ENCODE results near the gene UCP1.

The UCP1 gene

GRCh38 chr4:140581078-140581477 lies 12.3 kb upstream of the UCP1 start:
- no peak for DNase-seq (ENCODE audit: extremely low read depth, low read depth)
- TF ChIP-seq CTCF (IDR thresholded peaks at IDR 0.05; ENCODE audit: low read depth, low read length): no peak

- no peak for DNase-seq (ENCODE audit: extremely low read depth, low read depth)
- TF ChIP-seq CTCF (IDR thresholded peaks at IDR 0.05; ENCODE audit: low read depth, low read length): no peak
These were observed 10.5 kb upstream of the UCP1 start for GRCh38 chr4:140579278-140579677.

- no peak for DNase-seq (ENCODE audit: extremely low read depth, low read depth)
- TF ChIP-seq CTCF (IDR thresholded peaks at IDR 0.05; ENCODE audit: low read depth, low read length): no peak
These were observed 6.7 kb upstream of the UCP1 start for GRCh38 chr4:140575489-140575888.

- DNase-seq (ENCODE audit: extremely low read depth, low read depth): no peak
- TF ChIP-seq CTCF (IDR thresholded peaks at IDR 0.05; ENCODE audit: low read depth, low read length): no peak
These were observed 2.9 kb upstream of the UCP1 start for GRCh38 chr4:140571620-140572019.

GRCh38 chr4:140569307-140569638 lies 512 bp upstream of the UCP1 start:
- no peak for TF ChIP-seq CTCF (IDR thresholded peaks at IDR 0.05; ENCODE audit: low read depth, low read length)
- no peak for DNase-seq (ENCODE audit: extremely low read depth, low read depth)

GRCh38 chr4:140559696-140560095 lies 9.1 kb downstream of the UCP1 start:
- DNase-seq (ENCODE audit: extremely low read depth, low read depth): no peak
- no peak for TF ChIP-seq CTCF (IDR thresholded peaks at IDR 0.05; ENCODE audit: low read depth, low read length)

- no peak for TF ChIP-seq CTCF (IDR thresholded peaks at IDR 0.05; ENCODE audit: low read depth, low read length)
- DNase-seq (ENCODE audit: extremely low read depth, low read depth): no peak
These were observed 10.8 kb downstream of the UCP1 start for GRCh38 chr4:140557831-140558435.
